GM18951 (cell line): ENCODE data around the gene XPNPEP1.

ENCODE experiments used
- POLR2A ChIP-seq: IDR thresholded peaks from 4 replicates; pipeline ENCODE4 v1.6.1; 2011; ENCODE audit warnings: mild to moderate bottlenecking; ENCODE audit not compliant: insufficient read length, insufficient read depth; ENCODE audit errors: extremely low read depth
- in situ Hi-C: fragments of 300-500 bp; cut with MboI; formaldehyde crosslinking; loops from one replicate; pipeline ENCODE4 v1.12.0; 2022; ENCODE audit warnings: low sequenced_read_pairs, mixed read lengths, inconsistent platforms; ENCODE audit not compliant: unreplicated experiment

The XPNPEP1 gene

DNA sequence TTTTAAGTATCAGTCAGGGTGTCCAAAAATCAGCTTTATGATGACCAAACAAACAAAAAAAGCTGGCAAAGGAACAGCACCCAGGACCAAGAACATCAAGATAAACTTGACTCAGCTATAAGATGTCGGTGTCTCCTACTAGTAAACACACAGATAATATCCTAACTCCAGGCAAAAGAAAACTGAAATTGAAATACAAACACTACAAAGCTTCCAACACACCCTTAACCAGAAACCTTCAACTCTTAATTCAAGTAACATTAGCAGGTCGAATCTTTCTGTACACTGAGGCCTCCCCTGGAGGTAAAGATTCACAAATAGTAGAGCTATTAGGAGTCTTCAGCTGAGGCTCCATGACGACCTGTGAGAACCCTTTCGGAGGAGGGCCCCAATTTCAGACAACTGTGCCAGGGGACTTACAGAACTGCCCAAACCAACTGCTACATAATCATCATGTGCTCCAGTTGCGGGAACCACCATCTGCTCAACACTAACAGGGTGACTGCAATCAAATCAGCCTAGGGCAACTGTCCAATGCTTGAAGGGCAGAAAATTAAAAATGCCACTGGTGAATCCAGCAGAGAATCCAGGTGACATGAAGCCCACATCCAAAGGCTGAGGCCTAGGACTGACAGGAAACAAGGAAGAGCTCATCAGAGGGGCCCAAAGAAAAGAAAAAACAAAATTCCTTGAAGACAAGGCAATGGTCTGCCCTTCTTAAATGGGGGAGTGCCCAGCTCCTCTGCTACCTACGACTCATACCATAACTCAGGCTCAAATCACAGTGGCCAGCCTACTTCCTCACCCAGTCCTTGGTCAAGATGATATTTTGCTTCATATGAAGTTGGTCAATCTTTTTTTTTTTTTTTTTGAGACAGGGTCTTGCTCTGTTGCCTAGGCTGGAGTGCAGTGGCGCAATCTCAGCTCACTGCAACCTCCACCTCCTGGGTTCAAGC, 20.0 kb downstream of the XPNPEP1 start:
- in situ Hi-C loops: no loop called here
- no peak for TF ChIP-seq POLR2A

DNA sequence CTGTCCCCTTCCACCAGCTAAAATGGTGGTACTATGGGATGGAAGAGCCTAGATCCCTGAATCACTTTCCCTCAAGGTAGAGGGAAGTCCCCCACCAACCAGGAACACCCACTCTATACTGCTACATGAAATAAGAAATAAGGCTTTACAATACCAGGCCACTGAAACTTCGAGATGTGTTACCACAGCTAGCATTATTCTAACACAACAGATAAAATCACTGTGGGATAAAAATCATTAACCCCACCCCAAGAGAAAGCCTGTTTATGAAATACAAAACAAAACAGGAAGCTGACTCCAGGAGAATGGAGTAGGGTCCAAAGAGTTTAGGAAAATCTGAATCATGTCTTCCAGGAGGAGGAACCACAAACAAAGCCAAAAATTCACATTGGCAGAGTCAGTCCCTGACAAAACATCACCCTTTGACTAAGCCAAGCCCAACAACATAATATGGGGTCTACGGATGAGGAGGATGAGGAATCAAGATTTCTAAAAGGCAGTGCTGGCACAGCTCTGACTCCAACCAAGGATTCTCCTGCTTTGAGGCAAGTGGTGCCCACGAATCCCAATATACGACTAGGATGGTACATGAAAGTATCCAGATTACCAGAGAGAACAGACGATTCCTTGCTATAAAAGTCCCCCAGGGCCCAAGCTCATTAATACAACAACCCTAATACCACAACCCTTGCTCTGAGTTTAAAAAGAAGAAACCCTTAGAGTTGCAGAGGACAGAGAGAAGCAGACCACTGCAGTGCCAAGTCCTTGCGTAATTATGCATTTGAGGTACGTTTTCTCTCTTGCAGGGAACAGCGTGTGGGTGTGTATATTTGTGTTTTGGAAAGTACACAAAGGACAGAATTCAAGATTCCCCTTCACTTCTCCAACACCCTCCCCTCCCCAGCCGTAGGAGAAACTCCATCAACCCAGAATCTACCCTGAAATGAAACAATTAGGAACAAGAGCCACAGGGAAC, 23.7 kb downstream of the XPNPEP1 start:
- no peak for TF ChIP-seq POLR2A
- in situ Hi-C loops: loop anchor here (10.0 kb wide), 1 partner anchor 385 kb away; no protein-coding TSS in a partner anchor

DNA sequence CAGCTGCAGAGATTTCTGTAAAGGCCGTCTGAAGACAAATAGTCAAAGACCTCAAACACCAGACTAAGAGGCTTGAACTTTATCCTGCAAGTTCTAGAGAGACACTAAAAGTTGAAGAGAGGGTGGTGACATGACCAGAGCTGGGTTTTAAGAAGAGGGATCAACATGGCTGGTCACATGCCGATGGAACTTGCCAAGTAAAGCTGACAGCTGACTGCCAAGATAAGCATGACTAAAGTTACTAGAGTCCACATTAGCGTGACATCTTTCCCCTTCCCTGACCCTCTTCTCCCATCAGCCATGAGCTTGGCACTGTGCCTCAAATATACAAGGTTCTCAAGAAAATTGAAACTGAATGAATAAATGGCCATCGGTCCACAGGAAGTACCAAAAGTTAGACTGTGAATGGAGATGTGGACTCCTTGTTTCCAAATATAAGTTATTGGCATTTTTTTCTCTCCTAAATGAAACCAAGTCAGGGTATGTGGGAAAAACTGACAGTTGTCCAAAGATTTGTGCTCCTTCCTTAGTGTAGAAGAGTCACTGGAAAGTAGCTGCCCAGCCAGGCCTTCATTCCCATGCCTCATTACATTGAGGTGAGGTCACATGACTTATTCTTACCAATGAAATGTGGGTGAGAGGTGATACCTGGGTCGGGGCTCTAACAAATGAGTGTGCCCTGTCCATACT, 24.5 kb downstream of the XPNPEP1 start:
- in situ Hi-C loops: loop anchor here (10.0 kb wide), 1 partner anchor 386 kb away; no protein-coding TSS in a partner anchor
- no peak for TF ChIP-seq POLR2A

DNA sequence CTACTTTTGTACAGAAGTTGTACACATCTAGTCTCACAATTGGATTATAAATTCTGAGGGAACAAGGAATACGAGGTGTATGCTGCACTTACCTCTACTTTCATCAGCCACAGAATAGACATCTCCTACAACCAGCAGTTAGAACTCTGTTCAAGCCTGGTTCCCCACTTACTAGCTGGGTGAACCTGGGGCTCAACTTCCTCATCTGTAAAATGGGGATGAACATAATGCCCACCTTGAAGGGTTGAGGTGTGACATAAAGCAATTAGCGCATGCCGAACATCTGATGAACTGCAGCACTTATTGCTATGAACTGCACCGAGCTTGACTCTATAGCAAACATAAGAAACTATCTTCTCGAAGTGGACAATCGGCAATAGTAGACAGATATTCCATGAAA, 25.3 kb downstream of the XPNPEP1 start:
- no peak for TF ChIP-seq POLR2A
- in situ Hi-C loops: loop anchor here (10.0 kb wide), 1 partner anchor 387 kb away; no protein-coding TSS in a partner anchor

DNA sequence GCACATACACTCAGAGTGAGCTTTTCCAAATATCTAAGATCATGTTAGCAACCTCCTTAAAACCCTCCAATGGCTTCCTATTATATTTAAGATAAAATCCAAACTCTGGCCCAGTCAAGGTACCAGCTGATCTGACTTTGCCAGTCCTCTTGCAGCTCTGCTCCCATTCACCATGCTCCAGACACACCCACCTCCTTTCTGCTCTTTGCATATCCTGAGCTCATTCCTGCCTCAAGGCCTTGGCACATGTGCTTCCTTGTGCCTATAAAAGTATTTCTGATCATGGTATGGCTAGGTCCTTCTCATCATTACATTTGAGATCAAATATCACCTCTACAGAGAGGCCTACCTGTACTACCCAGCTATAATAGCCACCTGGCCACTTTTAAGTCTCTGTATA, 27.5 kb downstream of the XPNPEP1 start:
- in situ Hi-C loops: loop anchor here (10.0 kb wide), 1 partner anchor 389 kb away; no protein-coding TSS in a partner anchor
- TF ChIP-seq POLR2A: no peak

DNA sequence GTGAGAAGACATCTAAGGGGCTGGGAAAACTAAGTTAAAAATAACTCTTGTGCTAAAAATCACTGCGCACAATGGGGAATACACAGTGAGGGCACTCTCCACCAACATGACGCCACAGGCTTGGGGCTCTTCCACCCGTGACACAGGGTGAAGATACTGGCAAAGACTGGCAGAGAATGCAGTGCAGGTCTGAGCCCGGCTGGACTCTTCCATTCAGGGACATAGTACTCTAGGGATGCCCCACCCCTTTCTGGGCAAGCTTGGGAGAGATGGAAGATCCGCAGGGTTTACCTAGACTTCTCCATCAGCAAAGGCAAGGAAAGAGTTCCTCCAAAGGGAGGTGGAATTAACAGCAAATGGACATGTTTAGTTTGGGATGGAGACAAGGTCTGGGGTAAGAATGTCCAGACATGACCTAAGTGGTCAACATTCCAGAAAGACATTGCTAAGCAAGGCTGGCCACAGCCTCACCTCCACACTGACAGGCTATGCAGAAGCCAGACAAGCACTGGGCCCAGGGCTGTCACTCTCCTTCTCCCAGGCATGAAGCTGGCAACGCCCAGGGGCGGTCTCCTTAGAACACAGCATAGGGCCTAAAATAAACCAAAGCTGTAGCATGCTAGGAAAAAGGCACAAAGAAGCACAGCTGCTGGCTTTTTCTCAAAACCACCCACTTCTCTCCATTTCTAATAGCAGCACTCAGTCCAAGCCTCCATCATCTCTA, 28.1 kb downstream of the XPNPEP1 start:
- in situ Hi-C loops: loop anchor here (10.0 kb wide), 1 partner anchor 390 kb away; no protein-coding TSS in a partner anchor
- no peak for TF ChIP-seq POLR2A

DNA sequence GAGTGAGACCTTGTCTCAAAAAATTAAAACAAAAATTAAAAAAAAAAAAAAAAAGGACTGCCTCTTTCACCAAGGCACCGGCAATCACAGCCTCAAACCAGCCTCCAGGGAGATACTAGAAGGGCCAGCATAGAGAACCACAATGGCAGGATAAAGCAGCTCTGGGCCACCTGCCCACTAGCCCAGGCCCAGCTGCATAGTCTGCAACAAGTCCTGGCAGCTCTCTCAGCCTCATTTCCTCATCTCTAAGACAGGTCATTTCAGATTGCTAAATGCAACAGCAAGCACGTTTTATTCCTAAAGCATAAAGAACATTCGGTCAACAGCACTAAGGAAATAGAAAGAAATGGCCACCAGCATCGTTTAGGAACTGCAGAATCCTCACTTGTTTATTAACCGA, 28.8 kb downstream of the XPNPEP1 start:
- in situ Hi-C loops: loop anchor here (10.0 kb wide), 1 partner anchor 390 kb away; no protein-coding TSS in a partner anchor
- no peak for TF ChIP-seq POLR2A

DNA sequence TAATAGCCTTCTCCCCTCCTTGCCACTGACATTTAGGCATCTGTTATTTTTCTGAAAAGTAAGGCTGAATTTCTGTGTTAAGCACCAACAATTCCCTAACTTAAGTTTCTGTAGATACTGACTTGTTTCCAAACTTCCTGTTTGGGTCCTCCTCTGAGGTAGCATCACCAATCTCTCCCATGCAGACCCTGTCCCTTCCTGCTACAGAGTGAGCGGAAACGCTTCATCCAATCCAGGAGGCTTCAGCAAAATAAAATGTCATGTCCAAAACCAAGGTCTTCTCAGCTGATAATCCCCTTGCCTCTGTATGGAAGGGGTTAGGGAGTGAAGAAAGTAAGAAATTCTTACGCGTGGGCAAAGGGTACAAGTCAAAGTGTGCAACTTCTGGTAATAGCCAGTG, 29.9 kb downstream of the XPNPEP1 start:
- in situ Hi-C loops: loop anchor here (10.0 kb wide), 1 partner anchor 391 kb away; no protein-coding TSS in a partner anchor
- TF ChIP-seq POLR2A: no peak

DNA sequence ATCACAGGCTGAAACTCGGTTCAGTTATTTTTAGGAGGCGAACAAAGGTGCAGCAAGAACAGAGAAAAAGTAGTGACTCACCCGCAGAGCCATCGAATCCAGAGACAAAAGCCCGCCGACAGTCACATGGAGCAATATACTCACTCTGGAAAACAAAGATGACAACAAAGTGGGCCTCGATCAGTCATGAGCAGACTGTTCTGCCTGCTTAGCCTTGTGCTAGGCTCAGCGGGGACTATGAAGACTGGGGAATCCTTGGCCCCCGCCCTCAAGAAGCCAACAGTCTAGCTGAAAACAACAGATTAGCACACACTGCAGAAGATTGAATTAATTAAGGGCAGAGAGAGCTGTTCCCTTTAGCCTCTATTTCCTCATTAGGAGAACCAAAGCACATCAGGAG, 30.4 kb downstream of the XPNPEP1 start:
- TF ChIP-seq POLR2A: no peak
- in situ Hi-C loops: loop anchor here (10.0 kb wide), 1 partner anchor 392 kb away; no protein-coding TSS in a partner anchor

DNA sequence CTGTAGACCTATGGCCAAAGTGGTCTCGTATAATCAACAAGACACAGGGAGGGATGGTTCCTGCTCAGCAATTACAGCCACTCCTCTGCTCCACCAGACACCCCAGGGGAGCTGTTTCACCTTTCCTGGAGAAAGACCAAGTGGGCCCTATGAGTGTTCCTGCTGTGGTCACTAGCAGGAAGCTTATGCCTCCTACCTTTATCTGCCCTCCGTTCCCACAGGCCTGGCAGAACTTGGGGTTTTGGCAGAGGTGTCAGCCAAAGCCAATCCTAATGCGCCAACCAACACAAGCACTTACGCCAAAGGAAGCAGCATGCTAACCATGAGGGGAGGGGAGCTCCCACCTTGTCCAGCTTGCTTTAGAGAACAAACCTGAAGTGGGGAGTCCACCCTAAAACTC, 31.2 kb downstream of the XPNPEP1 start:
- in situ Hi-C loops: loop anchor here (10.0 kb wide), 1 partner anchor 393 kb away; no protein-coding TSS in a partner anchor
- no peak for TF ChIP-seq POLR2A

DNA sequence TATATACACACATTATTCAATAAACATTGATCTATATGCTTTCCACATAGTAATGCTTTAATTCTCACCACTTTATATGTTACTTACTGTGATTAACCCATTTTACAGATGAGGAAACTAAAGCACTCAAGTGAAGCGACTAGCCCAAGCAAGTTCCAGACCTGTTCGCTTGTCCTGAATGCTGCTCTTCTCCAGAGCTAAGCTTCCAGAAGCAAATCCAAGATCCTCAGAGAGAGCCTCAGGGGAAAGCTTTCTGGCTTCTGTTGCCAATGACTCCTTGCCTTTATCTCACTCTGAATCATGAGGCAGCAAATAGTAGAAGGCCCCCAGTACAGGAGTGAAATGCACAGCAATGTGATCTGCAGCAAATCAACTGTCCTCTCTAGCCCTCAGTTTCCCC, 32.2 kb downstream of the XPNPEP1 start:
- in situ Hi-C loops: loop anchor here (10.0 kb wide), 1 partner anchor 394 kb away; no protein-coding TSS in a partner anchor
- TF ChIP-seq POLR2A: no peak

DNA sequence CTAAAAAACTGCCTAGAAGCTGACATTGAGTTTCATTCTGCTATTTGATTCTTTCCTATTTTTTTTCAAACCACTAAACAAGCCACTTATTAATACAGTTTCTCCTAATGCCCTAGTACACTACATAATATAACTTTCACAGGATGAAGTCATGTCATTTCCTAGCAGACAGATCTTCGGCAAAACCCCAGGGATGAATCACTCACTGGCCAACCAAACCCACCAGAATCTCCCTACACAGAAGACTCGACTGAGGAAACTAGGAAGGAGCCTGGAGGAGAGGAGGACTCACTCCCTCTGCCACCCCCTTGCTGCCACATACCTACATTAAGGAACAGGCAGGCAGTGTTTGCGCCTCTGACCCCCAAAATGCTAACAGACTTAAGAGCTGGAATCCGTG, 33.4 kb downstream of the XPNPEP1 start:
- in situ Hi-C loops: loop anchor here (10.0 kb wide), 1 partner anchor 395 kb away; no protein-coding TSS in a partner anchor
- TF ChIP-seq POLR2A: no peak

DNA sequence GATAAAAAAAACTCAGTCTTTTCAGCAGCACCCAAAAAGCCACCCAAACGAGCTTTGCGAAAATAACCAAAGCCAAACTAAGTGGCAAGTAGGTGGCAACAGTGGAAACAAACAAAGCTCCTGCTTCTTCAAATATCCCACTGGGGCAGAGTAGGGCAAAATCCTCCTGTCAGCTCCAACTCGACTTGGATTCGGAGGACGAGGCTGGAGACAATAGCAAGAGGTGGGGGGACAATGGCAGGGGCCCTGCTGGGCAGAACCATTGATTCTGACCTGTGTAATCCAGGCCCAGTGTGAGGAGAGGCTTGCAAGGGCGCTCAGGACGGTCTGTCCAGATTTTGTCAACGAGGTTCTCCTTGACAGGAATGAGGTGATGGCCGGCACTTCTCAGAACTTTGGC, 35.5 kb downstream of the XPNPEP1 start:
- TF ChIP-seq POLR2A: no peak
- in situ Hi-C loops: no loop called here
